Prostate gland (tissue), 2 donors: ENCODE results near the gene PCDH12. TPM values are rescaled to one million over a fixed set of nuclear protein-coding genes. Genes with fewer than 3 reads are reported as not detected.

ENCODE experiments used
- DNase-seq: peaks from one replicate; pipeline ENCODE4 v3.0.0-alpha.2; 2019; ENCODE audit warnings: low spot score
- H3K27ac ChIP-seq, 2 donors: fragments of 200-600 bp; sonication (generic); 2 replicates each; pipeline ENCODE4 v1.5.1; 2017 to 2019
- H3K27me3 ChIP-seq: fragments of 200-600 bp; sonication (generic); replicated peaks from 2 replicates; pipeline ENCODE4 v1.5.1; 2019; ENCODE audit not compliant: insufficient read depth
- H3K36me3 ChIP-seq, 2 donors: fragments of 200-600 bp; sonication (generic); 1 replicate in 1 of 2; 2 replicates in 1 of 2; pipeline versions ENCODE4 v1.5.1 to v1.8.1; 2017 to 2019
- H3K4me1 ChIP-seq: fragments of 200-600 bp; sonication (generic); replicated peaks from 2 replicates; pipeline ENCODE4 v1.5.1; 2019
- H3K4me3 ChIP-seq, 2 donors: fragments of 200-600 bp; sonication (generic); 2 replicates each; pipeline ENCODE4 v1.5.1; 2017 to 2019
- H3K9me3 ChIP-seq: fragments of 200-600 bp; sonication (generic); 2 replicates; pipeline ENCODE4 v1.5.1; 2017
- POLR2A ChIP-seq: fragments of 450-650 bp; IDR thresholded peaks from one replicate; pipeline ENCODE4 v1.6.1; 2016; ENCODE audit warnings: antibody characterized with exemption, mild to moderate bottlenecking
- POLR2AphosphoS5 ChIP-seq: sonication (generic); formaldehyde crosslinking; IDR thresholded peaks from one replicate; pipeline ENCODE4 v1.6.1; 2017; ENCODE audit warnings: antibody characterized with exemption
- WGBS: methylation state at CpG from one replicate; pipeline ENCODE4 v1.1.5; 2018; 5-methylcytosine and 5-hydroxymethylcytosine counted together
- intact Hi-C: fragments of 100-400 bp; cut with DNase I; formaldehyde crosslinking; loops from one replicate; pipeline ENCODE4 v1.14.2; 2022
- total RNA-seq, 2 donors: library from RNA; depleted of rRNA; stranded (reverse); fragments of >200 nt; gene quantifications; one replicate each; pipeline ENCODE4 v1.1.0, GENCODE V29; 2016
- TF ChIP-seq, protein P1 (sequence below), 4 experiments: fragments of 200-600 bp in 2 of 4; fragments of 450-650 bp in 2 of 4; sonication (generic) in 2 of 4; IDR thresholded peaks; 1 replicate in 3 of 4; 2 replicates in 1 of 4; pipeline ENCODE4 v1.5.1; 2016 to 2019; ENCODE audit warnings: antibody characterized with exemption in 4 of 4, mild to moderate bottlenecking in 2 of 4, moderate library complexity in 2 of 4

Gene PCDH12
- total RNA-seq, 2 donors from 2014 or later, result 0.82 to 1.4 TPM

DNA sequence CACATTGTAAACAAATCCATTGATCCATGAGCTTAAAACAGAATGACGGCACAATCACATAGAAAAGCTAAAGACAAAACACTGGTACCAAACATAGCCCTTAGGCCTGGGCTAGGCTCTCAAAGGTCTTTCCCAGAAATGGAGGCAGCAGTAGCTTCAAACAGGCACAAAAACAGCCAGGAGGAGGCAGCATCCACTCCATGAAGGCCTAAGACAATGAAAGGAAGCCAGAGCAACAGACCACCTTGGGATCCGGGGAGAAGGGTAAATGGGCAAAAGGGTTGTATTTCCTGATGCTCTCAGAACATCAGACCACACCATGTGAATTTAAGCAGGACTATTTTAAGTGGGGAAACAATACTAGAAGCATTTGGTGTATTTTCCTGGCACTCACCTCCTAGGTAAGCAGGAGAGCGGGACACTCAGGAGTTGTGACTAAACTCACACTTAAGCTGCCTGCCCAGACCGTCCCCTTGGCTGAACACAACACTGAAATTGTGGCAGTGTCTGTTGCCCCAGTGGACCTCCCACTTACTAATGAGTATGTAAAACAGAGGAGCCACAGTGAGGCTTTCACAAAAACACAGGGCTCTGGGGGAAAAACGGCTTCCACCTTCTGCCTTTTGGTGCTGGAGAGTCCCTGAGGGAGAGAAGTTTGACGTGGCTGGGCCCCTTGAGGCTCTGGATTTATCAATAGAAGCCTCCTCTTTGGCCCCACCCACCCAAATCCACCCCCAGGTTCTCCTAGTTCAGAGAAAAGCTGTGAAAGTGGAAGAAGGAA is 42.9 kb upstream of the PCDH12 start:
- DNase-seq, result no peak
- intact Hi-C loops, result no loop called here
- Histone ChIP-seq H3K9me3 (no peaks in the 10 kb centered on the region), H3K36me3 (no peaks in the 10 kb centered on the region), H3K27me3 (no peaks in the 10 kb centered on the region), H3K4me1 (no peaks in the 10 kb centered on the region), H3K27ac (no peak overlapping the region), H3K4me3 (no peak overlapping the region)
- WGBS, result 73% methylated on average over 6 of the region's 6 CpGs
- TF ChIP-seq, protein P1, sequence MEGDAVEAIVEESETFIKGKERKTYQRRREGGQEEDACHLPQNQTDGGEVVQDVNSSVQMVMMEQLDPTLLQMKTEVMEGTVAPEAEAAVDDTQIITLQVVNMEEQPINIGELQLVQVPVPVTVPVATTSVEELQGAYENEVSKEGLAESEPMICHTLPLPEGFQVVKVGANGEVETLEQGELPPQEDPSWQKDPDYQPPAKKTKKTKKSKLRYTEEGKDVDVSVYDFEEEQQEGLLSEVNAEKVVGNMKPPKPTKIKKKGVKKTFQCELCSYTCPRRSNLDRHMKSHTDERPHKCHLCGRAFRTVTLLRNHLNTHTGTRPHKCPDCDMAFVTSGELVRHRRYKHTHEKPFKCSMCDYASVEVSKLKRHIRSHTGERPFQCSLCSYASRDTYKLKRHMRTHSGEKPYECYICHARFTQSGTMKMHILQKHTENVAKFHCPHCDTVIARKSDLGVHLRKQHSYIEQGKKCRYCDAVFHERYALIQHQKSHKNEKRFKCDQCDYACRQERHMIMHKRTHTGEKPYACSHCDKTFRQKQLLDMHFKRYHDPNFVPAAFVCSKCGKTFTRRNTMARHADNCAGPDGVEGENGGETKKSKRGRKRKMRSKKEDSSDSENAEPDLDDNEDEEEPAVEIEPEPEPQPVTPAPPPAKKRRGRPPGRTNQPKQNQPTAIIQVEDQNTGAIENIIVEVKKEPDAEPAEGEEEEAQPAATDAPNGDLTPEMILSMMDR (IDR thresholded peaks at IDR 0.05), result no peak
- TF ChIP-seq POLR2AphosphoS5, result no peak
- TF ChIP-seq POLR2A, result no peak

DNA sequence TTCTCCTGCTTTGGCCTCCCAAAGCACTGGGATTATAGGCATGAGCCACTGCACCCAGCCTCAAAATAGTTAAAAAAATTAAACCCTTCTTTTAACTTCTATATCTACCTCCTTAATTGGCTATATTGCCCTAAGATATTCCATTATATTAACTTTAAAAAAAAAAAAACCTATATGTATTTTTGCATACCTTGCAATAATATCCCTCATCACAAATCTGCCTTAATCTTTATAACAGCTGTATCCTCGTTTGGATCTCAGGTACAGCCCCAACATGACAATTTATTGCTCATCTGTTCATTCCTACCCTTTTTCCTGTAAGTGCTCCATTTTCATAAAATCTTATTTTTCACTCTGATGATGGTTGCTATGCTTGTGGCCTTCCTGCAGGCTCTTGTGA is 42.2 kb upstream of the PCDH12 start:
- H3K9me3 ChIP-seq, result no peaks in the 10 kb centered on the region
- no peaks in the 10 kb centered on the region for H3K4me1 ChIP-seq
- DNase-seq, result no peak
- no peak overlapping the region for H3K27ac ChIP-seq
- H3K36me3 ChIP-seq, result no peaks in the 10 kb centered on the region
- no peaks in the 10 kb centered on the region for H3K27me3 ChIP-seq
- TF ChIP-seq POLR2A, result no peak
- TF ChIP-seq POLR2AphosphoS5, result no peak
- H3K4me3 ChIP-seq, result no peak overlapping the region
- WGBS, result 33% methylated on average over 1 of the region's 1 CpG
- intact Hi-C loops, result no loop called here

DNA sequence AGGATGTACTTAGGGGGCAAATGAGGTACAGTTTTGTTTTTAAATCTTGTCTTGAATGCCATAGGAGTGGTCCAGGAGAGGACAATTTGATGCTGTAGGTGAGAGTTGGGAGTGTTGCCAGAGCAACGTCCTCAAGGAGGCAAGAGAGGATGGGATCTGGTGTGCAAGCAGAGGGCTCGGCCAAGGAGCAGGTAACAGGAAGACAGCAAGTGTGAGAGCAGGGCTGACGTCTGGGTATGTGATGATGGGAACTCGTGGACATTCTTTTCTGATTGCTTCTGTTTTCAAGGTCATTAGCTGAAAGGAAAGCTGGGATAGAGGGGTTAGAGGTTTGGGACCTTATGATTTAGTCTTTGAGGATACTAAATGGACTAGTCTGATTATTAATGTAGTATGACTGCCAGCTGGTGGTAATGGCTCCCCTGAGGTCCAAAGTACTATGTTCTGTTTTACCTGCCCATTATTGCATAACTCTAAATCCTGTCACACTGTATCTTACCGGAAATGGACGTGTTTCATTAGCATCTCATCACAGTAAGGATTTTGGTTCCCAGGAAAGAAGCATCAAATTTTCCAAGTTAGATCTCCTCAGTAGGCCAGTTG is 39.5 kb upstream of the PCDH12 start:
- no peak for DNase-seq
- no peak overlapping the region for H3K27ac ChIP-seq
- no peak for TF ChIP-seq POLR2A
- TF ChIP-seq POLR2AphosphoS5, result no peak
- TF ChIP-seq, protein P1 (IDR thresholded peaks at IDR 0.05), result no peak
- 70% methylated on average over 6 of the region's 6 CpGs for WGBS
- peaks cover 0 to 4% of the 10 kb centered on the region in 2 donors for H3K36me3 ChIP-seq
- intact Hi-C loops, result no loop called here
- H3K4me1 ChIP-seq, result no peaks in the 10 kb centered on the region
- H3K27me3 ChIP-seq, result no peaks in the 10 kb centered on the region
- no peaks in the 10 kb centered on the region for H3K9me3 ChIP-seq
- no peak overlapping the region for H3K4me3 ChIP-seq

DNA sequence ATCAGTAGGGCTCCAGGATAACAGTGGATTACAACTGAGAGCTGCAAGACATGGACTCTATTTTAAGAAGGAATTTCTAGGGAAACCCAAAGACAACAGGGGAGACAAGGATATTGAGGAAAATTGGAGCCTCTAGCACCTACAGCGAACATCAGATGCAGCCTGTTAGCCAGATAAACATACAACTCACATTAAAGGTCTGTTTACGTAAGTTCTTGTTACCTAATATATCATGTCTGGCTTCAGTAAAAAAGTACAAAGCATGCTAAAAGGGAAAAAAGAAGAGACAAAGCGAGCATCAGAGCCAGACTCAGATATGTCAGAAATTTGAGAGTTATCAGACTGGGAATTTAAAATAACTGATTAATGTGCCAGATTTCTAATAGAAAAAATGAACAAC is 37.7 kb upstream of the PCDH12 start:
- no peak overlapping the region for H3K4me3 ChIP-seq
- 66% methylated on average over 3 of the region's 3 CpGs for WGBS
- no peaks in the 10 kb centered on the region for H3K27me3 ChIP-seq
- peaks cover 0 to 4% of the 10 kb centered on the region in 2 donors for H3K36me3 ChIP-seq
- H3K9me3 ChIP-seq, result no peaks in the 10 kb centered on the region
- intact Hi-C loops, result no loop called here
- no peak overlapping the region for H3K27ac ChIP-seq
- no peak for TF ChIP-seq POLR2AphosphoS5
- no peaks in the 10 kb centered on the region for H3K4me1 ChIP-seq
- DNase-seq, result no peak

DNA sequence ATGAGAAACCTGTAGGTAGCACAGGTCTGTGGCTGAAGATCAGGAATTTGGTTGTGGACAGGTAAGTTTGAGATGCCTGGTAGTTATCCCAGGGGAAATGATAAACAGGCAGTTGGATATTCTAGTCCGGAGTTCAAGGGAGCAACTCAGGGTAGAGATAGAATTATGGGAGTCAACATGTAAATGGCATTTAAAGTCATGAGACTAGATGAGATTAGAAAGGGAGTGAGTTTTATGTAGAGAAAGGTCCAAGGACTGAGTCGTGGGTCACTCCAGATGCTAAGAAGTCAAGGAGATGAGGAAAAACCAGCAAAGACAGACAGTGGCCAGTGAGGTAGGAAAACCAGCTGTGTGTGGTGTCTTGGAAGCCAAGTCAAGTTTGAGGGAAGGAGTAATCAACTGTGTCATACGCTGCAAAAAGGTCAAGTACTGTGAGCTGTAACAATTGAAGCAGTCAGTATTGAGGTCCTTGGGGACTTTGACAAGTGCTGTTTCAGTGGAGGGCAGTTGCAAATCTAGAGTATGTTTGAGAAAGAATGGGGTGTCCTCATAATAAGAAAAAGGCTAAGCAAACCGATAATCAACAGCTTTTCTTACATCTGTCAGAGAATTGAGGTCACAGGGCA is 36.6 kb upstream of the PCDH12 start:
- H3K36me3 ChIP-seq, result peaks cover 0 to 4% of the 10 kb centered on the region in 2 donors
- 76% methylated on average over 4 of the region's 4 CpGs for WGBS
- no peak overlapping the region for H3K4me3 ChIP-seq
- no peaks in the 10 kb centered on the region for H3K4me1 ChIP-seq
- no peak overlapping the region for H3K27ac ChIP-seq
- intact Hi-C loops, result no loop called here
- H3K27me3 ChIP-seq, result no peaks in the 10 kb centered on the region
- H3K9me3 ChIP-seq, result no peaks in the 10 kb centered on the region
- no peak for TF ChIP-seq POLR2A
- TF ChIP-seq, protein P1 (IDR thresholded peaks at IDR 0.05), result no peak
- TF ChIP-seq POLR2AphosphoS5, result no peak
- DNase-seq, result no peak
